Right kidney (tissue), 1 donor: ENCODE measurements around the gene MEIKIN.

Experiments used
- DNase-seq: peaks from one replicate; pipeline ENCODE4 v3.0.0-alpha.2; 2016

MEIKIN gene

DNA sequence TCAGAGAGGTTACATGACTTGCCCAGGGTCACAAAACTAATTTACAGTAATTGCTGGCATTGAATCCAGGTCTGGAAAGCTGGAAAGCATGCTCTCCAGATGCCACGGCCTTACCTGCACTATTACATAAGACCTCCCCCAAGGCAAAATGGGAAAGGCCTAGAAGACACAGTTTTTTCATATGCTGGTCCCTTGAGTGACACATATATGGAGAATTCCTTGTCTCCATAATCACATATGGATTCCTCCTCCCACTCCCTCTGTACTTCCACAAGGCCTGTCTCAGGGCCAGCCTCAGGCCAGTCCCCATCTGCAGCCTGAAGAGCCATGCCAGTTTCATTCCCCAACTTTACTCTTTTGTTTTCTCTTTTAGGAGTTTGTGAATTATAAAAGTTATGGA is 28.6 kb upstream of the MEIKIN start:
- no peak for DNase-seq

DNA sequence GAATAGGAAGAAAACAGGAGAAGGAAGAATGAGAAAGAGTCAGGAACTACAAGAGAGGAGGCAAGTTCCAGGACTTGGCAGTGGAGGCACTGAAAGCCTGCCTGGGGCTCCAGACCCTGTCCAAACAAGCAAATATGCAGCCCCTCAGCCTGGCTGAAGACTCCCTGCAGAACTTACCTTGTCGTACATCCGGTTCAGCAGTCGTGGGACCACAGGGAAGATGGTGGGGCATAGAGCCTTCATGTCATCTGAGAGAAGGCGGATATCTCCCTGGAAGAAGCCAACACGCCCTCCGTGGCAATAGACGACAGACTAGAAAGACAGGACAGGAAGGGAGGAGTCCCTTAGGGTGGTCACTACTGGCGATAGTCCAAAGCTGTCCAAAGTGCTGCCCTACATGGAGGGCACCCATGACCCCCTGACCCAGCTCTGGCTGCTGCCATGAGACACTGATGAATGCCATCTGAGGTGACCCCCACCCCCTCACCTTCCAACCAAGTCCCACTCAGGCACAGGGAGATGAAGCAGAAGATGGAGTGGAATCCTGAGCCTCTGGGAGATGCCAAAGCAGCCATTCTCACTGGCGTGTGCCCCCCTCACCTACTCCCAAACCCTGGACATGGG is 27.7 kb upstream of the MEIKIN start:
- DNase-seq: no peak

DNA sequence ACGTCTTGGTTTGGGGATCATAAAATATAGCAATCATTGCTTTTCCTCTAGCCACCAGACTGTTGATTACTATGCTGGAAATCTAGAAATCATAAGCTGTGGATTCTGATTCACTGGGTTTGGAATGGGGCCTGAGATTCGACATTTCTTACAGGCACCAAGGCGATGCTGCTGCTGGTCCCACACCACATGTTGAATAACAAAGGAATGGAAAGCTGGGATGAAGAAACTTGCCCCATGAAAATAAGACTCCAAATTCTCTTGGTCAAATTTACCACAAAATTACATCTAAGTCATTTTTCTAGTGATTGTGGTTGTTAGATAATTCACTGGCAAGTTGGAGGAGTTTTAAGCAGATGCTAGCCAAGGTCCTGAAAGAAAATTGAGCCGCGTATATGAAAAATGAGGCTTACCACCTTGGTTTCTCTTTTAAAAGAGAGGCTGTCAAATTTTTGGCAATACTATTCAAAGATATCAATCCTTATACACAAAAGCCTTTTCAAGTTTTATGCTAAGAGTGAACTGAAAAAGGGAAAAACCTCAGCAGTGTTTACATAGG is 23.0 kb upstream of the MEIKIN start:
- no peak for DNase-seq

DNA sequence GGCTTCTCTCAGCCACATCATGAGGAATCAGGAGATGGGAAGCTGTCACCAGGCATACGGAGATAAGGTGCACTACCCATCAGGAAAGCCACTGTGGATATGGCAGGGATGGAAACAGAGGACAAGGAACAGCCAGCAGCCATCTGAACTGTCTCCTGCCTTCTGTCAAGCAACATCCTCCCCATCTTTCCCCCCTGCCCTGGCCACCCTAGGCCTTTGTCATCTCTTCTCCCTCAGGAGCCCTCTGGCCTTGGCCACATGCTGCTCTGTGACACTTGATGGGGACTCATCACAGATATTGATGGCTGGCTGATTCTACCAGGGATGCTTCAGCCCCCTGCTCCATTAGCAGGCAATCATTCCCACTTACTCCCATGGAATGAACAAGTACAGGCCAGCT is 21.1 kb upstream of the MEIKIN start:
- no peak for DNase-seq

DNA sequence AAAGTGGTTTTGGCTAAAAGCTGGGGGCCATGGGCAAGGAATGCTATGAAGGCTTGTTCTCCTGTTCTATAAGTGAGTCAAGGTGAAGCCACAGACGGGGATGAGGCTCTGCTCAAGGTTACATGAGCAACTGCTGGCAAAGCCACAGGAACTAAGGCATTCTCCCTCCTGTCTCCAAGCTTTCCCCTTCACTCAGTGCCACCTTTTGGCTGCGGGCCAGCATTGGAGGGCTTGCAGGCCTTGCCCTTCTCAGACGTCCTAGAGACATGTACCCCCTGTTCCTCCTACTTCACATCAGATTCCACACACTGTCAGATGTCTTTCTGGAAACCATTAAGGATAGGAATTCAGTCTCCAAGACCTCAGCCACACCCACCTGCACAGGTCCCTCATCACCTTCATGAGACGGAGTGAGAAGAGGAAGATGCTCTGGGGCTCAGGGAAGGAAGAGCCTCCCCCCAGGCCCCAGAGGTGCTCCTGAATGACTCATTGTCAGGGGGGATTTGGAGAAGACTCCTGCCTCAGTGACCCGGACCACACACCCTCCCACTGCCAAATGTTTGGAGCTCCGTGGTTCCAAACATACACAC is 20.5 kb upstream of the MEIKIN start:
- no peak for DNase-seq

DNA sequence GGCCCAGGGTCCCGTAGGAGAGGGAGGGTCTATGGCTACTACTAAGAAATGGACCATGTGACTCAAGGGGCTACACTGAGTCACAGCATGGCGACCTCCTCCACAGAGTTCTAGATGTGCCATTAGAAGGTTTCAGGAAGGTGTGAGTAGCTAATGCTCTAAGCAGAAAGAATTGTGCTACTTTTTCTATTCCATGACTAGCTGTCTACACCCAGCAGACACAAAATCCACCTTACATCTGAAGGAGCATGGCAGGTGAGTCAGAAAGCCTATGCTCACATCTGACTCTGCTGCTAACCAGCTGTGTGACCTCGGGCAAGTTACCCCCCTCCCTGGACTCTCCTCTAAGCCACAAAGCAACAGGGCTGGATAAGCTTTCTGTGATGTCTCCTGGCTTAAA is 14.4 kb upstream of the MEIKIN start:
- DNase-seq: no peak

DNA sequence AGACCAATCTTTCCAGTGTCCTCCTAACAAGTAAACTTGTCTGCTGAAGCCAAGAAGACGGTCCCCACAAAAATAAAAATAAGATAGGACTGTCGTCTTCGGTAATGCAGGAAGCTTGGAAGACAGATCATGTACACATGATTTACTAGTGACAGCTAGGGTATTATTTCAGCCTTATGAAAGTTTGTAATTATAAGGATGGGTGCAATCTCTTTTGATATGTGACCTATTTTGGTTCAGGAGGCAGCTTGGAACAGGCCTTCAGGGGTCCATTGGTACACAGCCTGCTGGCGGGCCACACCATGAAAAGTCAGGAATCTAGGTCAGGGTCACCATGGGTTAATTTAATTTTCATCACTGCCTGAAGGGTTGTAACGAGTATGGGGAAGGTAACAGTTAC is 13.7 kb upstream of the MEIKIN start:
- DNase-seq: no peak

DNA sequence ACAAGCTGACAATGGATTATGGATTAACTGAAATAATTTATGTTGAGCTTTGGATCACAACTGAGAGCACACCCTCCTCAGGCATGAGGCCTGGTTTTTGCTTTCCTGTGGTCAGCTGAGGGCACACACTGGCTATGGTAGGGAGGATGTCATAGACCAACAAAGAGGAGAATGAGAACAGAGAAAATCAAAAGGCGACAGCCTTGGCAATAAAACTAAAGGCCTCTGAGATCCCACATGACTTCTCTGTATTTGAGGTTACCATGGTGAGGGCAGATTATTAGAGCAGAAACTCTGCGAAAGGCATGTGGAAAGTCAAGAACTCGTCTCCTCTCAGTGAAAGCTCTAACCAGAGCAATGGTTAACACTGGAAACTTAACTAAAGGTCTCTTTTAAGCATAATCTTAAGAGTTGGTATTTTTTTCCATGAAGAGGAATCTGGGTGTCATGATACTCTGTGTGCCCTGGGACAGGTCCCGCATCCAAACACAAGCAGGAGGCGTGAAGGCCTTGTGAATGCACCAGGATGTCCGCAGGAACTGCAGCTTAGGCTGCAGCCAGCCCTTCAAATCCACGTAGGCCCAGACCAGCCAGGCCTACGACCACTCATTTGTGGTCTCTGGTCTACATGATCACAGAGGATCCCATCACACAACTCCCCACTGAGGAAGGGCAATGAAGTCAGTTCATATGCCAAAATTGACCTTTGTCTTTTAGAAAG is 12.4 kb upstream of the MEIKIN start:
- DNase-seq: no peak

DNA sequence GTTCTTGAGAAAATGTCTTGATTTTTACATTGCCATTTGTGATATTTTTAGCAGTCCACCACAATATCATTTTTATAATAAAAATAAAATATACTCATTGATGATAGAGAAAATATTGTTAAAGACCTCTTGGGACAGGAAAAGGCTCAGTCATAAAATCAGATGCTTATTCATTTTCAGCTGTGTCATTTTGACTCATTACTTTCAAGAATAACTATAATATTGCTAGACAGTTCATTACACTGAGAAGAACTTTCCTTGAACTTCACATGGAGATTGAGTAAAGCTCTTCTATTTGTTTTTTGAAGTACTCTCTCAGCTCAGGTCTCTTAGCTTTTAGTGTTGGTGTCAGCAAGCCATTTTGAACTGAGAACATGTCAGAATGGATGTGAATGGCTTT is 8.5 kb upstream of the MEIKIN start:
- DNase-seq: no peak

DNA sequence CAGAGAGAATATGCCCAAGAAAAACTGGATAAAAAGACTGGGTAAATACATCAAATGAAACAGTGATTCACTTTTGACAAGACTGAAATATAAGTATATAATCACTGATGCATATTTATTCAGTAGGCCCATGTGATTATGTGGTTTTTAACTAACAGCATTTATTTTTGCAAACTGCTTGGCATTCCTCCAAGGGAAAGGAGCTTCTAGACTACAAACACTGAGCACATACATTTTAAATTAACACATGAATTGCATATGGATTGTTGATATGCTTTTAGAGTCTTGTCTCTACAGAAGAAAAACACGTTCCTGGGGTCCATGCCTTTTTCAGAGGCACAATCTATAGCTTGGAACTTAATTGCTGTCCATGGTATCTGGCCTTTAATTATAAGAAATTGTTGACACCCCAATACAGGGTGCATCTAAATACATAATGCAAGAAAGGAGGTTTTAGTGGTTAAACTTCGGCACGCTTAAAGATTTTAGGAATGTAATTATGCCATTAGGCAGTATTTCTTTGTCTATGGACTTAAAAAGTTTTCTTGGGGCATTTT is 6.9 kb upstream of the MEIKIN start:
- no peak for DNase-seq

DNA sequence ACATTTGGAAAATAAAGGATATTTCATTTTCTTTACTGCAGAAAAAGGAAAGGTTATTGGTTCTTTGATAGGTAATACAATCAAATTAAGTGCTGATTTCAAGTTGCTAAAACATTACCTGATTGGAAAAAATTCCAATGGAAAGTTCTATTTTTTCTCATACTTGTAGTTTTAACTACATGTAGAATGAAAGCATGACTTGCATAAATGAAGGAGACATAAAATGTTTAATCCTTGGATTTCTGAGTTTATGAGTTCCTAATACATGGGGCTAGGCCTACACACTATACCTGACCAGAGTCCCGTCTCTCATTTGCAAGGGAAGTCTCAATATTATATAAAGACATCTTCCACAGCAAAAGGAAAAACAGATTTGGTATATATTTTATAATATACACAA is 5.2 kb upstream of the MEIKIN start:
- no peak for DNase-seq

DNA sequence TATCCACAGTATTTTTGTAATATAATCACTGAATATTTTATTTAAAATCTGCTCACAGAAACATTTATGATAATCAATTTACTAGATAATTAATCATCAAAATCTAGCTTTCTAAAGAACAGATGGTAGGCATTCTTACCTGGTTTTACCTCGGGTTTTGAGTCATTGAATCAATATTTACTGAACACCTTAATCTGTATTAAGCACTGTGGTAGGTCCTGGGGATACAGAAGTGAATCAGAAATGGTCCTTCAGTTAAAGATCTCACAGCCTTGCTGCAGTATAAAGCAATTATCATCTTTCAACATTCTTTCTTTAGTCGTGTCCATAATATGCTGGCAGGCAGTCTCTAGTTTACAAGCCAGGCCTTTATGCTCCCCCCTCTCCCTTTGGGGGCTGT is 2.0 kb upstream of the MEIKIN start:
- DNase-seq: no peak

DNA sequence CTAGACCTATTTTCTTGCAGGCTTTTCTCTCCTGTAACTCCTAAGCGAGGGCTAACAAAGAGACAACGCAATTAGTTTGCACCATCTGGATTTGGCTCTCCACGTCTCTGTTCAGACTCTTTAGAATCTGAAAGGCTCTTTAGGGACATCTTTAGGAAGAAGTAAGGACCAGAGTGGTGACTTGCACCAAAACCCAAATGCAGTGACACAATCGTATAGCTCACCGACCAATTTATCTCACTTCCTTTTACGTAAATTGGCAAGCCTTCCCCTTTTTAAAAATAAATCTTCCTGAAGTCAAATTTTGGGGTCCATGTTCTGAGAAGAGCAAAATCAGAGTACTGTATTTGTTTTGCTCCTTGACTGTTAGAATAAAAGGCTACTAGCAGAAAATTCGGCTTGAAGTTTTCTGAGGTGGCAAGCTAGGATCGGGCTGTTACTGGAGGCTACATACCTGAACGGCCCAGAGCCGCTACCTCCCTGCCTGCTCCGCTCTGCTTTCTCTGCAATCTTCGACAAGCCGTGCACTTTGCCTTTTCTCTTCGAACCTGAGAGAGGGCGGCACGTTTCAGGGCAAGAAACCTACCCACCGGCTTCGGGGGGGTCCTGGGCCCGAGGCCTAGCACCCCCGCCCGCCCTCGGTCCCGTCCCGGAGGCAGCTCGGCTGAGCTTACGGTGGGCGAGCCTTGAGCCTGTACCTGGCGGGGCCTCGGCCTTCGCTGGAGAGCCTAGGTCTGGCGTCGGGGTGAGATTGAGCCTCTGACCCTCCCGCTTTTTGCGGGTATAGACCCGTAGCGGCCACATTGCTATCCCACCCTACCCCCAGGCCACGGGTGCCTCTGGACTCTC is 537 bp downstream of the MEIKIN start:
- no peak for DNase-seq

DNA sequence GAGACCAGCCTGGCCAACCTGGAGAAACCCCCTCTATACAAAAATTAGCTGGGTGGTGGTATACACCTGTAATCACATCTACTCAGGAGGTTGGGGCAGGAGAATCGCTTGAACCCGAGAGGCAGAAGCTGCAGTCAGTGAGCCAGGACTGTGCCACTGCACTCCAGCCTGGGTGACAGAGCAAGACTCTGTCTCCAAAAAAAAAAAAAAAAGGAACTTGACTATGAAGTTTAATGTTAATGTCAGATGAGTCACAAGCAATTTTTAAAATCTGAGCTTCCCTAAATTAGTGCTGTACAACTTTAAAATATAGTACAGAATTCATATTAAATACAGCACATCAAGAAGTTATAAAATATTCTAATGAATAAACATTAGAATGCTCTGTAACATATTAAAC is 1.5 kb downstream of the MEIKIN start:
- DNase-seq: no peak

DNA sequence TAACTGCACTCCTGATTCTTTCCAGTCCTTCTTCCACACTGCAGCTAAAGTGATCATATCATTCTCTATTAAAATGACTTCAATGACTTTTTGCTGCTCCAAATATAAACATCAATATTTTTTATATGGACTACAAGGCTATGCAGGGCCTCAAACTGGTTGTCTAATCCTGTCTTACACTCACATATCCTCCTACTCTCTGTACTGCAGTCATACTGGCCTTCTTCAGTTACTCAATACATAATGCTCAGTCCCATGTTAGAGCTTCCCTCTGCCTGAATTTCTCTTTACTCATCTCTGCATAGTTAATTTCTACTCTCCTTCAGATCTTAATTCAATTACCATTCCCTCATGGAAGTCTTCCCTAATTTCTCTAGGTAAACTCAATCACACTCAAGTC is 3.4 kb downstream of the MEIKIN start:
- no peak for DNase-seq

DNA sequence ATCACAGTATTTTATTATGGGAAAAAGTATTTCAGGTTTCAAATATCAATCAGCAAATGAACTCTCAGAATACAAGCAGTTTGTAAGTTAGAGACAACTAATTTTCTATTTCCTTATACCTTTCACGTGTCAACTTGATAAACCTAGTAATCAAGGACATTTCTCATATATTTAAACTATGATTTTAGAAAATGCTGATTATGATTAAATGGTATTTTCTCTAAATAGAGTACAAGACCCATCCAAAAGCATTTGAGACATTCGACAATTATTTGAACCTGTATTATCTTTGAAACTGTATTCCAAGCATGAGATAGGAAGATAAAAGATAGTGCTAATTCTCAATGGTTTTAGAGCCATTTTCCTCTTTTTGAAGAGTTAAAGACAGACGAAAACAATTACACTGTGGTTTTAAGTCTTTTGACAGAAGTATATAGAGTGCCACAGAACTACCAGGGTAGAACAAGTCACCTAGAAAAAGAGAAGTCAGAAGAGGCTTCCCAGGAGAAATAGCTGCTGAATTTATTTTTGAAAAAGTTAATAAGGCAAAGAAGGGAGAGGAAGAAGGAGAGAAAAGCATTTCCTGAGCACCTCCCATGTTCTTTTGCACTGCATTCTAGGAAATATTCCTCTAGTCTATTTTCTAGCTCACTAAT is 5.6 kb downstream of the MEIKIN start:
- no peak for DNase-seq

DNA sequence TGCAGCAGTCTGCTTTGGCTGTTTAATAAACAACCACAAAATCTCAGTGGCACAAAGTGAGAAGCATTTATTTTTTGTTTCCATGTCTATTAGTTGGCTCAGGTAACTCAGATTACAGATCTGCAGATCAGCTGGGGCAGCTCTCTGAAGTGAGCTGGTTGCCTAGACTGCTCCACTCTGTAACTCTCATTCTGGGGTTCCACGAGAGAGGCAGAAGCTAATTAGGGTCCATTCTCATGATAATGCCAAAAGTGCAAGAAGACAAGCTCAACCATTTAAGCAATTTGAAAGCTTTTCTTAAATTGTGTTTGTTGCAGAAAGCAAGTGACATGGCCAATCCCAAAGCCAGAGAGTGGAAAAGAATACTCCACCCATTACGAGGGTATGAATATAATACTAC is 13.2 kb downstream of the MEIKIN start:
- no peak for DNase-seq

DNA sequence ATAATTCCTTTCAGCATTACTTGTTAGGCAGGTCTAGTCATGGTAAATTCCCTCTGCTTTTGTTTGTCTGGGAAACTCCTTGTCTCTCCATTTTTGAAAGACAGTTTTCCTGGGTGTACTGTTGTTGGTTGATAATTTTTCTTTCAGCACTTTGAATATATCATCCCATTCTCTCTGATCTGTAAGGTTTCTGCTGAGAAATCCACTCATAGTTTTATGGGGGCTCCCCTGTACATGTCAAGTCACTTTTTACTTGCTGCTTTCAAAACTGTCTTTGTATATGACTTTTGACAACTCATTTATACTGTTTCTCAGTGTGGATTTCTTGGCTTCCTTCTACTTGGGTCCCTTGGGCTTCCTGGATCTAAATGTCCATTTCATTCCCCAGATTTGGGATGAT is 16.5 kb downstream of the MEIKIN start:
- DNase-seq: no peak

DNA sequence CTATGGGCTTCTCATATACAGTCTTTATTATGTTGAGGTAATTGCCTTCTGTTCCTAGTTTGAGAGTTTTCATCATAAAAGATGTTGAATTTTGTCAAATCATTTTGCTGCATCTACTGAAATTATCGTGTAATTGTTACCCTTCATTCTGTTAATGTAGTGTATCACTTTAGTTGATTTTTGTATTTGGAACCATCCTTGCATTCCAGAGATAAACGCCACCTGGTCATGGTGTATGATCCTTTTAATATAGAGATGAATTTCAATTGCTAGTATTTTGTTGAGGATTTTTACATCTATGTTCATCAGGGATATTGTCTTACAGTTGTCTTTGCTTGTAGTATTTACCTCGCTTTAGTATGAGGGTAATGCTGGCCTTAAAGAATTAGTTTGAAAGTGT is 19.3 kb downstream of the MEIKIN start:
- DNase-seq: no peak

DNA sequence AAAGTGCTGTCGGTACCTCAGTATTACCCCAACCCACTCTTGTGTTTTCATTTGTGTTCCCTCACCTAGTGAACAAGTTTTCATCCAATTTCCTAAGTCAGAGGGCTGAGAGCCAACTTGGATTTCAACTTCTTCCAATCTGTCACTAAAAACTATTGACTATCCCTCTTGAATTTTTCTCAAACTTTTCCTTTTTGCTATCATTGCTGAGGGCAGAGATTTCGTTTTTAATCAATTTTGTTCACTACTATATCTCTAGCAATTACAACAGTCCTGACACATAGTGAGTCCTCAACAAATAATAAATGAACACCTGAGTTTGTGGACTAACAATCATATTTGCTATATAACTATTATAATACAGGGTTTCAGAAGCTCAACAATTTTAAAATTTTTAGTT is 29.0 kb downstream of the MEIKIN start:
- DNase-seq: no peak

DNA sequence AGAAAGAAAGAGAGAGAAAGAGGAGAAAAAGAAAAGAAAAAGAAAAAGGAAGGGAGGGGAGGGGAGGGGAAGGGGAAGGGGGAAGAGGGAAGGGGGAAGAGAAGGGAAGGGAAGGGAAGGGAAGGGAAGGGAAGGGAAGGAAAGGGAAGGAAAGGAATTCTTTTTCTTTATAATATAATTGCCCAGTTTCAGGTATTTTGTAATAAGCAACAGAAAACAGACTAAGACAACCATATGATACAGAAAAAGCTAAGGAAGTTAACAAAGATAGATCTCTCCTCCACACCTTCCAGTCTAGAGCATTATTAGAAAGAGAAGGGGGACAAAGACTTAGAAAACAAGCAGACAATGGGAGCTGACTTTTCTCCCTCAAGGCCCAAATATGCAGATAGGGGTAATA is 31.0 kb downstream of the MEIKIN start:
- DNase-seq: no peak

DNA sequence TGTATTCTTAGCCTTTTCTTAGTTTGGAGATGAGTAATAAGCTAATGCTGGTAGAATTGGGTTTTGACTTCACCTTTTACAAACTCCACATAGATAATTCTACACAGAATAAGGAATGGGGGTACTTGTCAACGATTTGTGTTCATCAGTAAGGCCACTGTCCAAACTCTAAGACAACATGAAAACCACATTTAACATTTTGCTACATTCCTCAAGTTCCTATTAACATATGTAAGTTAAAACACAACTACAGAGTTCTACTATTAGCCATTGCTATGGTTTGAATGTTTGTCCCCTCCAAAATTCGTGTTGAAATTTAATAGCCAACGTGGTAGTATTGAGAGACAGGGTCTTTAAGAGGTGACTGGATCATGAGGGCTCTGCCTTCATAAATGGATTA is 31.9 kb downstream of the MEIKIN start:
- DNase-seq: no peak
